ENCODE measurements around the gene OTUB2. TPM values are rescaled to one million over a fixed set of nuclear protein-coding genes. Genes with fewer than 3 reads are reported as not detected.

The OTUB2 gene
- total and polyA plus RNA-seq, 4 donors = 0.28 to 0.92 (median 0.63) TPM

- TF ChIP-seq SP1 (IDR thresholded peaks at IDR 0.05) = no peak
Observed at GRCh38 chr14:94021001-94021400, 5.1 kb upstream of the OTUB2 start (continued).

- H3K27ac ChIP-seq (ENCODE audit: low read depth in 1 of 2, low read length in 2 of 2) = no peak overlapping the region
- no peaks in the 10 kb centered on the region for H3K9me3 ChIP-seq (ENCODE audit: control insufficient read depth in 4 of 4, low read length in 3 of 4)
- TF ChIP-seq REST (IDR thresholded peaks at IDR 0.05) (no peak), GABPA (IDR thresholded peaks at IDR 0.05 in 1 of 2, conservative IDR thresholded peaks at IDR 0.05 in 1 of 2) (no peak), RXRA (IDR thresholded peaks at IDR 0.05) (no peak), ATF3 (IDR thresholded peaks at IDR 0.05) (no peak), JUND (IDR thresholded peaks at IDR 0.05) (no peak), HNF4A (conservative IDR thresholded peaks at IDR 0.05) (no peak), NR2F2 (IDR thresholded peaks at IDR 0.05) (no peak), FOXA2 (IDR thresholded peaks at IDR 0.05) (no peak), MAX (IDR thresholded peaks at IDR 0.05) (no peak), YY1 (IDR thresholded peaks at IDR 0.05) (no peak), FOXA1 (IDR thresholded peaks at IDR 0.05) (no peak), CTCF (IDR thresholded peaks at IDR 0.05; ENCODE audit: low read depth, low read length, missing input control) (no peak), HNF4G (IDR thresholded peaks at IDR 0.05) (no peak), EGR1 (IDR thresholded peaks at IDR 0.05; ENCODE audit: low read depth in 2 of 2) (no peak), ZBTB33 (IDR thresholded peaks at IDR 0.05) (no peak), RAD21 (IDR thresholded peaks at IDR 0.05) (no peak), TAF1 (conservative IDR thresholded peaks at IDR 0.05) (no peak)
- H3K9ac ChIP-seq (ENCODE audit: low read depth in 1 of 2, low read length in 2 of 2) = no peak overlapping the region
- 82% methylated on average over 10 of the region's 10 CpGs for WGBS
- no peaks in the 10 kb centered on the region for H3K27me3 ChIP-seq (ENCODE audit: control insufficient read depth in 4 of 4, insufficient read depth in 4 of 4, low read length in 3 of 4)
- H3K36me3 ChIP-seq (ENCODE audit: control insufficient read depth in 4 of 4, insufficient read depth in 3 of 4, low read depth in 1 of 4, low read length in 3 of 4) = no peaks in the 10 kb centered on the region
- no peak for DNase-seq (ENCODE audit: low spot score)
- no peak overlapping the region for H3K4me3 ChIP-seq (ENCODE audit: low read depth in 1 of 3, low read length in 3 of 3)
- H3K4me1 ChIP-seq (ENCODE audit: control insufficient read depth in 4 of 4, insufficient read depth in 4 of 4, low read length in 3 of 4) = peaks cover 0 to 7% (median under 1%) of the 10 kb centered on the region in 4 donors
Observed at GRCh38 chr14:94021416-94022157, 4.6 kb upstream of the OTUB2 start.
